WTC11 (cell line): ENCODE results near the gene CCNB1. TPM values are rescaled to one million over a fixed set of nuclear protein-coding genes. Genes with fewer than 3 reads are reported as not detected.

ENCODE experiments used
- ARID4B ChIP-seq: sonication (generic); formaldehyde crosslinking; IDR thresholded peaks from 2 replicates; pipeline ENCODE4 v1.8.0; 2023; ENCODE audit warnings: missing genetic modification reagents, mild to moderate bottlenecking, borderline replicate concordance
- EMX1 ChIP-seq: fragments of 250-450 bp; sonication (Bioruptor Pico); IDR thresholded peaks from 2 replicates; pipeline ENCODE4 v1.8.0; 2021; ENCODE audit warnings: mild to moderate bottlenecking
- HMGA2 ChIP-seq: fragments of 250-450 bp; sonication (Bioruptor Pico); IDR thresholded peaks from 2 replicates; pipeline ENCODE4 v1.4.0; 2021; ENCODE audit warnings: mild to moderate bottlenecking, moderate library complexity
- IRF1 ChIP-seq: sonication (generic); formaldehyde crosslinking; IDR thresholded peaks from 2 replicates; pipeline ENCODE4 v1.8.0; 2023; ENCODE audit warnings: missing genetic modification reagents
- JUN ChIP-seq: sonication (generic); formaldehyde crosslinking; IDR thresholded peaks from 2 replicates; pipeline ENCODE4 v1.8.0; 2023; ENCODE audit warnings: mild to moderate bottlenecking, missing genetic modification reagents
- MAX ChIP-seq: sonication (generic); formaldehyde crosslinking; IDR thresholded peaks from 2 replicates; pipeline ENCODE4 v1.8.0; 2022; ENCODE audit warnings: mild to moderate bottlenecking, missing genetic modification reagents
- MXD4 ChIP-seq: fragments of 250-450 bp; sonication (Bioruptor Pico); IDR thresholded peaks from 2 replicates; pipeline ENCODE4 v1.8.0; 2021; ENCODE audit warnings: mild to moderate bottlenecking, moderate library complexity, borderline replicate concordance
- NFYB ChIP-seq: sonication (generic); formaldehyde crosslinking; conservative IDR thresholded peaks from 2 replicates; pipeline ENCODE4 v1.8.0; 2022; ENCODE audit warnings: low read depth, missing genetic modification reagents
- NR2C2 ChIP-seq: sonication (generic); formaldehyde crosslinking; IDR thresholded peaks from 2 replicates; pipeline ENCODE4 v1.8.0; 2022; ENCODE audit warnings: mild to moderate bottlenecking, missing genetic modification reagents
- PREB ChIP-seq: sonication (generic); formaldehyde crosslinking; IDR thresholded peaks from 2 replicates; pipeline ENCODE4 v1.8.1; 2022; ENCODE audit warnings: mild to moderate bottlenecking, missing genetic modification reagents, moderate library complexity, borderline replicate concordance
- RORB ChIP-seq: fragments of 250-450 bp; sonication (Bioruptor Pico); IDR thresholded peaks from 2 replicates; pipeline ENCODE4 v1.9.0; 2021; ENCODE audit warnings: mild to moderate bottlenecking
- SP1 ChIP-seq: sonication (generic); formaldehyde crosslinking; conservative IDR thresholded peaks from 2 replicates; pipeline ENCODE4 v1.8.1; 2022; ENCODE audit warnings: missing genetic modification reagents
- TEAD4 ChIP-seq: sonication (generic); formaldehyde crosslinking; IDR thresholded peaks from 2 replicates; pipeline ENCODE4 v1.8.0; 2022; ENCODE audit warnings: mild to moderate bottlenecking, missing genetic modification reagents
- TP53 ChIP-seq: sonication (generic); formaldehyde crosslinking; IDR thresholded peaks from 2 replicates; pipeline ENCODE4 v1.8.1; 2023; ENCODE audit warnings: mild to moderate bottlenecking, missing genetic modification reagents
- ZBTB21 ChIP-seq: sonication (generic); formaldehyde crosslinking; IDR thresholded peaks from 2 replicates; pipeline ENCODE4 v1.8.1; 2023; ENCODE audit warnings: mild to moderate bottlenecking, missing genetic modification reagents, borderline replicate concordance
- ZBTB43 ChIP-seq: sonication (generic); formaldehyde crosslinking; IDR thresholded peaks from 2 replicates; pipeline ENCODE4 v1.8.1; 2023; ENCODE audit warnings: mild to moderate bottlenecking, missing genetic modification reagents
- ZNF121 ChIP-seq: sonication (generic); formaldehyde crosslinking; IDR thresholded peaks from 2 replicates; pipeline ENCODE4 v1.8.0; 2023; ENCODE audit warnings: missing genetic modification reagents
- ZNF219 ChIP-seq: sonication (generic); formaldehyde crosslinking; IDR thresholded peaks from 2 replicates; pipeline ENCODE4 v1.8.0; 2023; ENCODE audit warnings: missing genetic modification reagents, mild to moderate bottlenecking, borderline replicate concordance
- ZNF232 ChIP-seq: sonication (generic); formaldehyde crosslinking; IDR thresholded peaks from 2 replicates; pipeline ENCODE4 v1.8.0; 2022; ENCODE audit warnings: mild to moderate bottlenecking, missing genetic modification reagents
- ZNF263 ChIP-seq: sonication (generic); formaldehyde crosslinking; IDR thresholded peaks from 2 replicates; pipeline ENCODE4 v1.8.1; 2022; ENCODE audit warnings: low read depth, mild to moderate bottlenecking, moderate library complexity, missing genetic modification reagents
- ZNF396 ChIP-seq: fragments of 250-450 bp; sonication (Bioruptor Pico); IDR thresholded peaks from 2 replicates; pipeline ENCODE4 v1.8.0; 2021; ENCODE audit warnings: mild to moderate bottlenecking, moderate library complexity, borderline replicate concordance
- ZNF425 ChIP-seq: fragments of 250-450 bp; sonication (Bioruptor Pico); conservative IDR thresholded peaks from 2 replicates; pipeline ENCODE4 v1.9.0; 2021; ENCODE audit warnings: mild to moderate bottlenecking
- ZNF512 ChIP-seq: sonication (generic); formaldehyde crosslinking; IDR thresholded peaks from 2 replicates; pipeline ENCODE4 v1.8.1; 2022; ENCODE audit warnings: missing genetic modification reagents, borderline replicate concordance
- total RNA-seq: library from RNA; stranded (reverse); gene quantifications from 3 replicates; pipeline ENCODE4 v1.2.3, GENCODE V29; 2021

Gene CCNB1
- total RNA-seq, 1 experiment from 2014 or later, result 312 TPM

- TF ChIP-seq ARID4B (CRISPR knock-in tag) (0 out of 2 replicates have a peak, but pooled peaks have one; percentile 86), TP53 (CRISPR knock-in tag) (no peak), HMGA2 (CRISPR knock-in tag) (0 out of 2 replicates have a peak, but pooled peaks have one; percentile 7), ZBTB43 (no peak), NR2C2 (CRISPR knock-in tag) (no peak), PREB (CRISPR knock-in tag) (no peak), ZNF425 (no peak), ZNF396 (CRISPR knock-in tag) (no peak), ZBTB21 (CRISPR knock-in tag) (peak; percentile 84; the same call in 1 of the 2 replicates), SP1 (CRISPR knock-in tag) (peak; percentile 70), EMX1 (CRISPR knock-in tag) (no peak; the same call in 1 of the 2 replicates), ZNF263 (CRISPR knock-in tag) (no peak), RORB (CRISPR knock-in tag) (no peak), ZNF512 (no peak), JUN (CRISPR knock-in tag) (no peak; the same call in 1 of the 2 replicates), ZNF232 (CRISPR knock-in tag) (0 out of 2 replicates have a peak, but pooled peaks have one; percentile 45), ZNF219 (no peak), IRF1 (CRISPR knock-in tag) (no peak), MXD4 (CRISPR knock-in tag) (no peak), MAX (CRISPR knock-in tag) (peak; percentile 87), TEAD4 (no peak), NFYB (CRISPR knock-in tag) (peak; percentile 79), ZNF121 (CRISPR knock-in tag) (0 out of 2 replicates have a peak, but pooled peaks have one; percentile 57)
Measured at GRCh38 chr5:69217548-69218526, 50.9 kb downstream of the CCNB1 start (continued).
